ENCODE data around the gene ARHGAP10.

DNA sequence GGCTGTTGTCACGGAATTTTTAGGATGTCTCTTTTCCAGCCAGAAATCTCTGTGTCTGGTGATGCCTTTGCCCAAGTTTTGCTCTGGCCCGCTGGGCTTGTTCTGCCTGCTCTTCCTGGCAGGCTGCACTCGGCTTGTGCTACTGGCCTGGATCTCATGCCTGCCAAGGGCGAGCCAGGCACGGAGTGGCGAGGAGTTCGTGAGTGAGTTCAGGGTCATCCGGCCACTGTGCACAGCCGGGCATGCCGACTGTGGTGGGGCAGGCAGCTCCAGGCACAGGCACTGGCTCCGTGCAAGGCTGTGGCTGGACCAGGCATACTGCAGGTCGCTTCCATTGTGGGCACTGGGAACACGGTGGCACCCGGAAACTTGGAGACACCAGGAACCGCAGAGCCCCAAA is 129.1 kb downstream of the ARHGAP10 start:
- TF ChIP-seq, protein P1, sequence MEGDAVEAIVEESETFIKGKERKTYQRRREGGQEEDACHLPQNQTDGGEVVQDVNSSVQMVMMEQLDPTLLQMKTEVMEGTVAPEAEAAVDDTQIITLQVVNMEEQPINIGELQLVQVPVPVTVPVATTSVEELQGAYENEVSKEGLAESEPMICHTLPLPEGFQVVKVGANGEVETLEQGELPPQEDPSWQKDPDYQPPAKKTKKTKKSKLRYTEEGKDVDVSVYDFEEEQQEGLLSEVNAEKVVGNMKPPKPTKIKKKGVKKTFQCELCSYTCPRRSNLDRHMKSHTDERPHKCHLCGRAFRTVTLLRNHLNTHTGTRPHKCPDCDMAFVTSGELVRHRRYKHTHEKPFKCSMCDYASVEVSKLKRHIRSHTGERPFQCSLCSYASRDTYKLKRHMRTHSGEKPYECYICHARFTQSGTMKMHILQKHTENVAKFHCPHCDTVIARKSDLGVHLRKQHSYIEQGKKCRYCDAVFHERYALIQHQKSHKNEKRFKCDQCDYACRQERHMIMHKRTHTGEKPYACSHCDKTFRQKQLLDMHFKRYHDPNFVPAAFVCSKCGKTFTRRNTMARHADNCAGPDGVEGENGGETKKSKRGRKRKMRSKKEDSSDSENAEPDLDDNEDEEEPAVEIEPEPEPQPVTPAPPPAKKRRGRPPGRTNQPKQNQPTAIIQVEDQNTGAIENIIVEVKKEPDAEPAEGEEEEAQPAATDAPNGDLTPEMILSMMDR (IDR thresholded peaks at IDR 0.05), result no peak
- TF ChIP-seq POLR2AphosphoS5 (IDR thresholded peaks at IDR 0.05; ENCODE audit: low read depth, low read length), result no peak
- no peak for TF ChIP-seq SIN3A (IDR thresholded peaks at IDR 0.05; ENCODE audit: borderline replicate concordance, insufficient read depth, low read depth, low read length)
- TF ChIP-seq, protein P2, sequence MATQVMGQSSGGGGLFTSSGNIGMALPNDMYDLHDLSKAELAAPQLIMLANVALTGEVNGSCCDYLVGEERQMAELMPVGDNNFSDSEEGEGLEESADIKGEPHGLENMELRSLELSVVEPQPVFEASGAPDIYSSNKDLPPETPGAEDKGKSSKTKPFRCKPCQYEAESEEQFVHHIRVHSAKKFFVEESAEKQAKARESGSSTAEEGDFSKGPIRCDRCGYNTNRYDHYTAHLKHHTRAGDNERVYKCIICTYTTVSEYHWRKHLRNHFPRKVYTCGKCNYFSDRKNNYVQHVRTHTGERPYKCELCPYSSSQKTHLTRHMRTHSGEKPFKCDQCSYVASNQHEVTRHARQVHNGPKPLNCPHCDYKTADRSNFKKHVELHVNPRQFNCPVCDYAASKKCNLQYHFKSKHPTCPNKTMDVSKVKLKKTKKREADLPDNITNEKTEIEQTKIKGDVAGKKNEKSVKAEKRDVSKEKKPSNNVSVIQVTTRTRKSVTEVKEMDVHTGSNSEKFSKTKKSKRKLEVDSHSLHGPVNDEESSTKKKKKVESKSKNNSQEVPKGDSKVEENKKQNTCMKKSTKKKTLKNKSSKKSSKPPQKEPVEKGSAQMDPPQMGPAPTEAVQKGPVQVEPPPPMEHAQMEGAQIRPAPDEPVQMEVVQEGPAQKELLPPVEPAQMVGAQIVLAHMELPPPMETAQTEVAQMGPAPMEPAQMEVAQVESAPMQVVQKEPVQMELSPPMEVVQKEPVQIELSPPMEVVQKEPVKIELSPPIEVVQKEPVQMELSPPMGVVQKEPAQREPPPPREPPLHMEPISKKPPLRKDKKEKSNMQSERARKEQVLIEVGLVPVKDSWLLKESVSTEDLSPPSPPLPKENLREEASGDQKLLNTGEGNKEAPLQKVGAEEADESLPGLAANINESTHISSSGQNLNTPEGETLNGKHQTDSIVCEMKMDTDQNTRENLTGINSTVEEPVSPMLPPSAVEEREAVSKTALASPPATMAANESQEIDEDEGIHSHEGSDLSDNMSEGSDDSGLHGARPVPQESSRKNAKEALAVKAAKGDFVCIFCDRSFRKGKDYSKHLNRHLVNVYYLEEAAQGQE (IDR thresholded peaks at IDR 0.05; ENCODE audit: insufficient read depth in 1 of 2, low read depth in 2 of 2, low read length in 1 of 2), result no peak

Measured in Panc1 (cell line).